ENCODE measurements around the gene TTC1.

DNA sequence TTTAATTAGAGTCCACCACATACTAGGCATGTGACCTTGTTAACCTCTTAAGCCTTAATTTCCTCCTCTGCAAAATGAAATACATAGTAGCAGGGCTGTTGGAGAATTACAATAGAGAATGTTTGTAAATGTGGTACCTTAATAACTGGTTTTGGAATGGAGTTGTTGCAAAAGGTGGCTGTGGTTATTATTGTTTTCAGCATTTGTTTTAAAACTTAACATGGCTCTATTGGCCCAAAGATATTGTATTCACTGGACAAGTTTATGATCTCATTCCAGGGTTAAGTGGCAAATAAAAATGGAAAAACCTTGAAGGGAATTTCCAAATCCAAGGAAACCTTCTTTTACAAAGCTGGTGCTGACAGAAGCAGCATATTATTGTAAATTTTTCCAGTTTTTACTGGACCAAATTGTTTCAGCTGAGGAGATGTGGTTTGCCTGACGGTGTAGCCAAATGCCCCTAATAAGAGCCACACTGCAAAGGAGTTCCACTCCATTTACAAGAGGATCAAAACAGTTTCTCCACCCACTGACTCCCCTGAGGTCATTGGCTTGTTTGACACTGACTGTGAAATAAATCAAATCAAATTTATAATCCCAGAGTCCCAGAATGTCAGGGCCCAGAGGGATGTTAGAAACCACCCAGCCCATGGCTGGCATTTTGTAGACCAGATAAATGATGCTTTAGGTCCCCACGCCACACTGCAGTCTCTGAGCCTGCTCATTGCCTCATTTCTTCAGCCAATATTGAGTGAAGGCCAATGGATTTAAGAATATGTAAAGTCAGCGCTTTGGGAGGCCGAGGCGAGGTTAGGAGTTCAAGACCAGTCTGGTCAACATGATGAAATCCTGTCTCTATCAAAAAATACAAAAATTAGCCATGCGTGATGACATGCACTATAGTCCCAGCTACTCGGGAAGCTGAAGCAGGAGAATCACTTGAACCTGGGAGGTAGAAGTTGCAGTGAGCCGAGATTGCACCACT lies 47.5 kb upstream of the TTC1 start:
- TF ChIP-seq EZH2phosphoT487 (conservative IDR thresholded peaks at IDR 0.05; ENCODE audit: low read length) (no peak), CTCF (IDR thresholded peaks at IDR 0.05; ENCODE audit: insufficient read depth, low read length, poor library complexity, severe bottlenecking) (no peak)
